22Rv1 (cell line): Measurements from ENCODE around the gene TIMP3.

Source experiments
- ZFX ChIP-seq: fragments of 450-650 bp; IDR thresholded peaks from 2 replicates; pipeline ENCODE4 v1.6.1; 2017; ENCODE audit warnings: antibody characterized with exemption, borderline replicate concordance
- TF ChIP-seq, protein P1 (sequence below): fragments of 450-650 bp; IDR thresholded peaks from 2 replicates; pipeline ENCODE4 v1.5.1; 2017; ENCODE audit warnings: mild to moderate bottlenecking

- TF ChIP-seq, protein P1, sequence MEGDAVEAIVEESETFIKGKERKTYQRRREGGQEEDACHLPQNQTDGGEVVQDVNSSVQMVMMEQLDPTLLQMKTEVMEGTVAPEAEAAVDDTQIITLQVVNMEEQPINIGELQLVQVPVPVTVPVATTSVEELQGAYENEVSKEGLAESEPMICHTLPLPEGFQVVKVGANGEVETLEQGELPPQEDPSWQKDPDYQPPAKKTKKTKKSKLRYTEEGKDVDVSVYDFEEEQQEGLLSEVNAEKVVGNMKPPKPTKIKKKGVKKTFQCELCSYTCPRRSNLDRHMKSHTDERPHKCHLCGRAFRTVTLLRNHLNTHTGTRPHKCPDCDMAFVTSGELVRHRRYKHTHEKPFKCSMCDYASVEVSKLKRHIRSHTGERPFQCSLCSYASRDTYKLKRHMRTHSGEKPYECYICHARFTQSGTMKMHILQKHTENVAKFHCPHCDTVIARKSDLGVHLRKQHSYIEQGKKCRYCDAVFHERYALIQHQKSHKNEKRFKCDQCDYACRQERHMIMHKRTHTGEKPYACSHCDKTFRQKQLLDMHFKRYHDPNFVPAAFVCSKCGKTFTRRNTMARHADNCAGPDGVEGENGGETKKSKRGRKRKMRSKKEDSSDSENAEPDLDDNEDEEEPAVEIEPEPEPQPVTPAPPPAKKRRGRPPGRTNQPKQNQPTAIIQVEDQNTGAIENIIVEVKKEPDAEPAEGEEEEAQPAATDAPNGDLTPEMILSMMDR = no peak
- TF ChIP-seq ZFX = no peak
Observed at GRCh38 chr22:32781695-32782094, 19.8 kb upstream of the TIMP3 start.
